Measurements from ENCODE around the gene LRMDA. TPM values are rescaled to one million over a fixed set of nuclear protein-coding genes. Genes with fewer than 3 reads are reported as not detected.

The LRMDA gene
- total RNA-seq, 1 donor from 2014 or later, result not detected

GRCh38 chr10:75470901-75471300 is 39.5 kb downstream of the LRMDA start:
- intact Hi-C loops (cut with micrococcal nuclease), result no loop called here

- intact Hi-C loops (cut with micrococcal nuclease), result no loop called here
Measured at GRCh38 chr10:75472685-75473084, 41.3 kb downstream of the LRMDA start.

- intact Hi-C loops (cut with micrococcal nuclease), result no loop called here
Measured at GRCh38 chr10:75474106-75474505, 42.7 kb downstream of the LRMDA start.

GRCh38 chr10:75475460-75476182 is 44.2 kb downstream of the LRMDA start:
- intact Hi-C loops (cut with micrococcal nuclease), result no loop called here

- intact Hi-C loops (cut with micrococcal nuclease), result no loop called here
Measured at GRCh38 chr10:75476569-75476968, 45.1 kb downstream of the LRMDA start.

GRCh38 chr10:75476985-75477384 is 45.6 kb downstream of the LRMDA start:
- intact Hi-C loops (cut with micrococcal nuclease), result no loop called here

GRCh38 chr10:75477680-75478079 is 46.3 kb downstream of the LRMDA start:
- intact Hi-C loops (cut with micrococcal nuclease), result no loop called here

GRCh38 chr10:75480374-75480773 is 49.0 kb downstream of the LRMDA start:
- intact Hi-C loops (cut with micrococcal nuclease), result no loop called here

- intact Hi-C loops (cut with micrococcal nuclease), result no loop called here
Measured at GRCh38 chr10:75483188-75483587, 51.8 kb downstream of the LRMDA start.

GRCh38 chr10:75484717-75485116 is 53.3 kb downstream of the LRMDA start:
- intact Hi-C loops (cut with micrococcal nuclease), result no loop called here

GRCh38 chr10:75486591-75486990 is 55.2 kb downstream of the LRMDA start:
- intact Hi-C loops (cut with micrococcal nuclease), result no loop called here

GRCh38 chr10:75487087-75487754 is 55.8 kb downstream of the LRMDA start:
- intact Hi-C loops (cut with micrococcal nuclease), result no loop called here

GRCh38 chr10:75487755-75488125 is 56.3 kb downstream of the LRMDA start:
- intact Hi-C loops (cut with micrococcal nuclease), result no loop called here

- intact Hi-C loops (cut with micrococcal nuclease), result no loop called here
Measured at GRCh38 chr10:75492173-75492925, 60.9 kb downstream of the LRMDA start.

- intact Hi-C loops (cut with micrococcal nuclease), result no loop called here
Measured at GRCh38 chr10:75493464-75493863, 62.0 kb downstream of the LRMDA start.

GRCh38 chr10:75495434-75496190 is 64.2 kb downstream of the LRMDA start:
- intact Hi-C loops (cut with micrococcal nuclease), result no loop called here

- intact Hi-C loops (cut with micrococcal nuclease), result no loop called here
Measured at GRCh38 chr10:75496191-75496567, 64.8 kb downstream of the LRMDA start.

- intact Hi-C loops (cut with micrococcal nuclease), result no loop called here
Measured at GRCh38 chr10:75497997-75498883, 66.8 kb downstream of the LRMDA start.

- intact Hi-C loops (cut with micrococcal nuclease), result no loop called here
Measured at GRCh38 chr10:75498884-75499350, 67.5 kb downstream of the LRMDA start.

- intact Hi-C loops (cut with micrococcal nuclease), result no loop called here
Measured at GRCh38 chr10:75499556-75500160, 68.2 kb downstream of the LRMDA start.
